Caco-2 (cell line): ENCODE results near the gene TTC33. TPM values are rescaled to one million over a fixed set of nuclear protein-coding genes. Genes with fewer than 3 reads are reported as not detected.

ENCODE experiments used
- BruUV-seq: library from RNA; stranded (reverse); fragments of 400-500 nt; replicated peaks from 2 replicates; lab custom pipeline; 2021; lab: Mats Ljungman, UMichigan
- CTCF ChIA-PET: fragments of 300-600 bp; sonication (Branson Sonifier 250); formaldehyde crosslinking; loops from one replicate; lab custom pipeline; 2022; ENCODE audit warnings: antibody characterized with exemption; lab: Charles Lee
- POLR2A ChIA-PET: fragments of 300-600 bp; sonication (Branson Sonifier 250); formaldehyde crosslinking; loops from one replicate; lab custom pipeline; 2022; ENCODE audit warnings: antibody characterized with exemption; lab: Charles Lee
- DNase-seq, 2 experiments: peaks; one replicate each; pipeline versions ENCODE4 v3.0.0 to v3.0.0-alpha.2; 2020 to 2022
- H3K27me3 ChIP-seq: replicated peaks from 2 replicates; pipeline ENCODE4 v1.6.0; 2011; ENCODE audit warnings: low read length; ENCODE audit not compliant: control insufficient read depth, insufficient read depth
- H3K36me3 ChIP-seq: 2 replicates; pipeline ENCODE4 v1.5.1; 2011; ENCODE audit warnings: low read length; ENCODE audit not compliant: control insufficient read depth, insufficient read depth
- H3K4me1 ChIP-seq: fragments of 250-450 bp; sonication (Bioruptor Pico); 2 replicates; pipeline ENCODE4 v1.5.1; 2020; ENCODE audit warnings: mild to moderate bottlenecking
- H3K4me3 ChIP-seq: 2 replicates; pipeline ENCODE4 v1.5.1; 2011; ENCODE audit warnings: low read depth, mild to moderate bottlenecking, control low read depth, low read length
- H3K9me3 ChIP-seq: fragments of 250-450 bp; sonication (Bioruptor Pico); 2 replicates; pipeline ENCODE4 v1.5.1; 2020; ENCODE audit warnings: mild to moderate bottlenecking, moderate library complexity
- H3K27ac Mint-ChIP-seq: one replicate; pipeline ENCODE4 v1.8.0; 2022; ENCODE audit warnings: mixed read lengths; ENCODE audit not compliant: unreplicated experiment
- H3K27me3 Mint-ChIP-seq: one replicate; pipeline ENCODE4 v1.8.0; 2022; ENCODE audit warnings: mixed read lengths; ENCODE audit not compliant: insufficient read depth, unreplicated experiment
- H3K36me3 Mint-ChIP-seq: one replicate; pipeline ENCODE4 v1.8.0; 2022; ENCODE audit warnings: mild to moderate bottlenecking, mixed read lengths; ENCODE audit not compliant: insufficient read depth, unreplicated experiment
- H3K4me1 Mint-ChIP-seq: one replicate; pipeline ENCODE4 v1.8.0; 2022; ENCODE audit warnings: low read depth, mixed read lengths; ENCODE audit not compliant: unreplicated experiment
- H3K4me3 Mint-ChIP-seq: one replicate; pipeline ENCODE4 v1.8.0; 2022; ENCODE audit warnings: mild to moderate bottlenecking, moderate library complexity, mixed read lengths; ENCODE audit not compliant: unreplicated experiment
- H3K9me3 Mint-ChIP-seq: one replicate; pipeline ENCODE4 v1.8.0; 2022; ENCODE audit warnings: mixed read lengths; ENCODE audit not compliant: unreplicated experiment
- CTCF ChIP-seq, 2 experiments: fragments of 200-600 bp in 1 of 2; IDR thresholded peaks; 1 replicate in 1 of 2; 2 replicates in 1 of 2; pipeline versions ENCODE4 v1.5.1 to v1.8.0; 2011 to 2022; ENCODE audit warnings: antibody characterized with exemption in 1 of 2, control low read depth in 1 of 2, inconsistent platforms in 1 of 2, low read depth in 1 of 2, low read length in 1 of 2, mild to moderate bottlenecking in 1 of 2, moderate library complexity in 1 of 2; ENCODE audit not compliant: insufficient read depth in 1 of 2, severe bottlenecking in 1 of 2, unreplicated experiment in 1 of 2
- intact Hi-C: fragments of 100-400 bp; cut with micrococcal nuclease; formaldehyde crosslinking; loops from one replicate; pipeline ENCODE4 v1.10.0; 2022; ENCODE audit not compliant: unreplicated experiment
- total RNA-seq: library from RNA; stranded (reverse); gene quantifications from 2 replicates; pipeline ENCODE4 v1.2.3, GENCODE V29; 2022

The TTC33 gene
- total RNA-seq, 1 experiment from 2014 or later: 8.6 TPM

- H3K4me1 Mint-ChIP-seq: no peaks in the 10 kb centered on the region
- ChIA-PET POLR2A (no interaction called here), CTCF (no interaction called here)
- H3K36me3 ChIP-seq: no peaks in the 10 kb centered on the region
- H3K4me1 ChIP-seq: no peaks in the 10 kb centered on the region
- TF ChIP-seq CTCF (IDR thresholded peaks at IDR 0.05; ENCODE audit: insufficient read depth in 1 of 2, low read depth in 1 of 2, low read length in 1 of 2, severe bottlenecking in 1 of 2, unreplicated experiment in 1 of 2): no peak
- H3K27me3 Mint-ChIP-seq: peaks cover 6% of the 10 kb centered on the region
- no peaks in the 10 kb centered on the region for H3K27me3 ChIP-seq
- no peaks in the 10 kb centered on the region for H3K36me3 Mint-ChIP-seq
- BruUV-seq: no TSS peak
- no peak overlapping the region for H3K4me3 ChIP-seq
- no peaks in the 10 kb centered on the region for H3K9me3 ChIP-seq
- H3K27ac Mint-ChIP-seq: no peak overlapping the region
- no peaks in the 10 kb centered on the region for H3K9me3 Mint-ChIP-seq
- H3K4me3 Mint-ChIP-seq: no peak overlapping the region
- intact Hi-C loops: no loop called here
- DNase-seq: no peak
Measured at GRCh38 chr5:40577718-40578117, 178.0 kb downstream of the TTC33 start.

GRCh38 chr5:40575921-40576320 lies 179.8 kb downstream of the TTC33 start:
- Mint-ChIP-seq H3K27ac (no peak overlapping the region), H3K4me3 (no peak overlapping the region), H3K4me1 (no peaks in the 10 kb centered on the region), H3K27me3 (peaks cover 6% of the 10 kb centered on the region), H3K9me3 (no peaks in the 10 kb centered on the region), H3K36me3 (no peaks in the 10 kb centered on the region)
- H3K36me3 ChIP-seq: no peaks in the 10 kb centered on the region
- intact Hi-C loops: no loop called here
- ChIA-PET CTCF (no interaction called here), POLR2A (no interaction called here)
- no peaks in the 10 kb centered on the region for H3K9me3 ChIP-seq
- BruUV-seq: no TSS peak
- no peaks in the 10 kb centered on the region for H3K27me3 ChIP-seq
- no peak for TF ChIP-seq CTCF (IDR thresholded peaks at IDR 0.05; ENCODE audit: insufficient read depth in 1 of 2, low read depth in 1 of 2, low read length in 1 of 2, severe bottlenecking in 1 of 2, unreplicated experiment in 1 of 2)
- no peak overlapping the region for H3K4me3 ChIP-seq
- no peak for DNase-seq
- H3K4me1 ChIP-seq: no peaks in the 10 kb centered on the region

GRCh38 chr5:40575411-40575810 lies 180.3 kb downstream of the TTC33 start:
- H3K27me3 ChIP-seq: no peaks in the 10 kb centered on the region
- Mint-ChIP-seq H3K4me3 (no peak overlapping the region), H3K4me1 (no peaks in the 10 kb centered on the region), H3K36me3 (no peaks in the 10 kb centered on the region), H3K9me3 (no peaks in the 10 kb centered on the region), H3K27me3 (peaks cover 6% of the 10 kb centered on the region), H3K27ac (no peak overlapping the region)
- BruUV-seq: no TSS peak
- no peaks in the 10 kb centered on the region for H3K36me3 ChIP-seq
- ChIA-PET CTCF (no interaction called here), POLR2A (no interaction called here)
- no peaks in the 10 kb centered on the region for H3K9me3 ChIP-seq
- intact Hi-C loops: no loop called here
- no peaks in the 10 kb centered on the region for H3K4me1 ChIP-seq
- DNase-seq: no peak
- H3K4me3 ChIP-seq: no peak overlapping the region
- no peak for TF ChIP-seq CTCF (IDR thresholded peaks at IDR 0.05; ENCODE audit: insufficient read depth in 1 of 2, low read depth in 1 of 2, low read length in 1 of 2, severe bottlenecking in 1 of 2, unreplicated experiment in 1 of 2)
